ENCODE measurements around the gene AP2A1. TPM values are rescaled to one million over a fixed set of nuclear protein-coding genes. Genes with fewer than 3 reads are reported as not detected.

AP2A1 gene
- total RNA-seq, 3 donors from 2014 or later (not counting 1 experiment from before 2014, with no cell fraction given): 137 to 163 (median 161) TPM

DNA sequence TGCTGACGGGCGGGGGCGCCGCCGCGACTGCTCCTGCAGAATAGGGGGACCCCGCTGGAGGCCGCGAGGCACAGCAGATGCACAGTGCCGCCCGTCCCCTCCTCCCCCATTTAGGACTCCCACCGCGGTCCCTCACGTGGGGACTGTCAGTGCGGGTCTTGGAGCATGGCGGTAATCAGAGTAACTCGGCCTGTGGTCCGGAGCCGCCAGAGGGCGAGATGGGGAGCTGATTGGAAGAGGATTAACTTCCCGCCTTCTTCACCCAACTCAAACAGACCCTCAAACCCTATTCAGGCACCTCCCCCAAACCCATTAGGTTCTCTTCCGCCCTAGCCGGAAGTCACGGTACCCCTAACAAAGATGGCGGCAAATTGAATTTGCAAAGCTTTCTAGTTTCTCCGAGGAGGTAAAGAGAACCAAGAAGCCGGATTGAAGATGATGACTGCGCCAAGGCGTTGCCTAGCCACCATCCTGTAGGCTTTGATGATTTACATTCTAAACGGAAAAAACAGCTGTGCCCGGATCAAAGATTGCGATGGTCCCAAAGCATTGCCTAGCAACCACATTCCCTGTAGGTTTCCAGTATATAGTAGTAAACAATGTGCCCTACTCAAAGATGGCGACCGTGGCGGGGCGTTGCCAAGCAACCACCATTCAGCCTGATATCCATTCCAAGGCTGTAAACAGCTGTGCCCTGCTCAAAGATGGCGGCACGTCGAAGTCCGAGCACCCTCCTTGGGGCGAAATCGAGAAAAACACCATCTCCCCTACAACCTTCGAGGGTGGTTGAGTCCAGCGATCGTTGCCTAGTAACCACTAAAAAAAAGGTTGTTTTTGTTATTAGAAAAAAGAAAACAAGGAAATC lies 46.4 kb downstream of the AP2A1 start, which contains the start of gene FUZ:
Gene FUZ (minus strand): TSS at position 296 of the 865 bp plus-strand sequence. CDS start 186 bp downstream, at position 110.
- peak; percentile 88 to 98 for DNase-seq
- peak within 1 kb of the TSS; percentile 96 for H3K27ac ChIP-seq (ENCODE audit: low read length)
- WGBS (ENCODE audit: insufficient coverage): under 1% methylated on average over 38 of the region's 45 CpGs
- Mint-ChIP-seq H3K4me1 (peaks cover 23 to 50% of the 10 kb centered on the region in 2 donors), H3K27ac (peak within 1 kb of the TSS; percentile 95 to 97), H3K4me3 (peak within 1 kb of the TSS; percentile 93), H3K36me3 (no peaks in the 10 kb centered on the region), H3K27me3 (ENCODE audit: low read depth in 2 of 2) (no peaks in the 10 kb centered on the region), H3K9me3 (no peaks in the 10 kb centered on the region)
- no peaks in the 10 kb centered on the region for H3K9me3 ChIP-seq (ENCODE audit: control insufficient read depth, insufficient read depth, low read length)
- ATAC-seq: peak; percentile 57 to 85 (median 71)
- peaks cover 39% of the 10 kb centered on the region for H3K4me1 ChIP-seq (ENCODE audit: control insufficient read depth, insufficient read depth, low read length)
- no peaks in the 10 kb centered on the region for H3K27me3 ChIP-seq (ENCODE audit: control insufficient read depth, insufficient read depth, low read length)
- peak within 1 kb of the TSS; percentile 69 for H3K4me3 ChIP-seq (ENCODE audit: low read length)
- no peak for TF ChIP-seq CTCF (IDR thresholded peaks at IDR 0.05)
- no peaks in the 10 kb centered on the region for H3K36me3 ChIP-seq (ENCODE audit: control insufficient read depth, insufficient read depth, low read length)
- intact Hi-C loops (cut with micrococcal nuclease): loop anchor here (1.0 to 2.0 kb wide), 3 partner anchors 46 to 77 kb away; partner anchors contain the start of genes AKT1S1, AP2A1 and TBC1D17

GRCh38 chr19:49814010-49814409 lies 47.2 kb downstream of the AP2A1 start:
- TF ChIP-seq CTCF (IDR thresholded peaks at IDR 0.05): no peak
- H3K9me3 Mint-ChIP-seq: no peaks in the 10 kb centered on the region
- DNase-seq: no peak
- H3K27ac Mint-ChIP-seq: peak overlapping the region; percentile 95 to 97
- Histone ChIP-seq H3K27ac (ENCODE audit: low read length) (peak overlapping the region; percentile 96), H3K36me3 (ENCODE audit: control insufficient read depth, insufficient read depth, low read length) (no peaks in the 10 kb centered on the region), H3K27me3 (ENCODE audit: control insufficient read depth, insufficient read depth, low read length) (no peaks in the 10 kb centered on the region), H3K4me1 (ENCODE audit: control insufficient read depth, insufficient read depth, low read length) (peaks cover 39% of the 10 kb centered on the region), H3K9me3 (ENCODE audit: control insufficient read depth, insufficient read depth, low read length) (no peaks in the 10 kb centered on the region), H3K4me3 (ENCODE audit: low read length) (peak overlapping the region; percentile 13)
- H3K4me1 Mint-ChIP-seq: peaks cover 26 to 50% of the 10 kb centered on the region in 2 donors
- no peak for ATAC-seq
- intact Hi-C loops (cut with micrococcal nuclease): no loop called here
- WGBS (ENCODE audit: insufficient coverage): 100% methylated on average over 1 of the region's 1 CpG
- no peaks in the 10 kb centered on the region for H3K27me3 Mint-ChIP-seq (ENCODE audit: low read depth in 2 of 2)
- no peaks in the 10 kb centered on the region for H3K36me3 Mint-ChIP-seq
- H3K4me3 Mint-ChIP-seq: peak overlapping the region; percentile 71

DNA sequence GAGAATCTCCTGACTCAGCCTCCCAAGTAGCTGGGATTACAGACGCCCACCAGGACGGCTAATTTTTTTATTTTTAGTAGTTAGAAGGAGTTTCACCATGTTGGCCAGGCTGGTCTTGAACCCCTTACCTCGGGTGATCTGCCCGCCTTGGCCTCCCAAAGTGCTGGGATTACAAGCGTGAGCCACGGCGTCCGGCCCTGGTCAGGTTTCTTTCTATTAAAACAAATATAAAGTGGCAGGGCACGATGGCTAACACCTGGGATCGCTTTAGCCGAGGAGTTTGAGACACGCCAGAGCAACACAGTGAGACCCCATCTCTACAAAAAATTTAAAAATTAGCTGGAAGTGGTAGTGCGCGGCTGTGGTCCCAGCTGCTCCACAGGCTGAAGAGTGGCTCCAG lies 49.8 kb downstream of the AP2A1 start:
- Mint-ChIP-seq H3K27ac (peak overlapping the region; percentile 98), H3K4me3 (peak overlapping the region; percentile 45), H3K36me3 (no peaks in the 10 kb centered on the region), H3K9me3 (no peaks in the 10 kb centered on the region), H3K27me3 (ENCODE audit: low read depth in 2 of 2) (no peaks in the 10 kb centered on the region), H3K4me1 (peaks cover 24 to 44% of the 10 kb centered on the region in 2 donors)
- Histone ChIP-seq H3K4me3 (ENCODE audit: low read length) (no peak overlapping the region), H3K27ac (ENCODE audit: low read length) (peak overlapping the region; percentile 99), H3K36me3 (ENCODE audit: control insufficient read depth, insufficient read depth, low read length) (no peaks in the 10 kb centered on the region), H3K27me3 (ENCODE audit: control insufficient read depth, insufficient read depth, low read length) (no peaks in the 10 kb centered on the region), H3K9me3 (ENCODE audit: control insufficient read depth, insufficient read depth, low read length) (no peaks in the 10 kb centered on the region), H3K4me1 (ENCODE audit: control insufficient read depth, insufficient read depth, low read length) (peaks cover 34% of the 10 kb centered on the region)
- ATAC-seq (no peak), DNase-seq (no peak)
- TF ChIP-seq CTCF (IDR thresholded peaks at IDR 0.05): no peak
- 94% methylated on average over 14 of the region's 14 CpGs for whole genome bisulfite sequencing (ENCODE audit: insufficient coverage)
- intact Hi-C loops (cut with micrococcal nuclease): no loop called here
